T-cell (primary cell): ENCODE results near the gene CEP44. TPM values are rescaled to one million over a fixed set of nuclear protein-coding genes. Genes with fewer than 3 reads are reported as not detected.

Experiments used
- ATAC-seq, 4 experiments: fragments of 200-7000 bp in 3 of 4; fragments of 150-1000 bp in 1 of 4; cut with Tn5 transposase; replicated peaks in 1 of 4; 1 replicate in 3 of 4; 2 replicates in 1 of 4; pipeline ENCODE4 v1.10.0; 2021; ENCODE audit warnings: moderate library complexity in 3 of 4, mild to moderate bottlenecking in 2 of 4, moderate number of reproducible peaks in 1 of 4
- CTCF ChIA-PET, 2 donors: fragments of 300-600 bp; sonication (Branson Sonifier 250); formaldehyde crosslinking; loops; one replicate each; lab custom pipeline; 2022; ENCODE audit warnings: antibody characterized with exemption in 2 of 2; lab: Charles Lee
- POLR2A ChIA-PET, 2 donors: fragments of 300-600 bp; sonication (Branson Sonifier 250); formaldehyde crosslinking; loops; one replicate each; lab custom pipeline; 2022; ENCODE audit warnings: antibody characterized with exemption in 2 of 2; lab: Charles Lee
- DNase-seq, 35 experiments: peaks; one replicate each; pipeline versions ENCODE4 v3.0.0 to v3.0.0-alpha.2; 2013 to 2023
- H3K27ac ChIP-seq: one replicate; pipeline ENCODE4 v1.5.1; 2013; ENCODE audit warnings: low read length
- H3K27me3 ChIP-seq, 2 experiments: replicated peaks in 1 of 2; 1 replicate in 1 of 2; 2 replicates in 1 of 2; pipeline versions ENCODE4 v1.6.1 to v1.7.0; 2013; ENCODE audit warnings: low read length in 1 of 2, mixed read lengths in 1 of 2; ENCODE audit not compliant: control insufficient read depth in 2 of 2, insufficient read depth in 2 of 2; ENCODE audit errors: extremely low read depth in 1 of 2
- H3K36me3 ChIP-seq, 2 donors: 1 replicate in 1 of 2; 2 replicates in 1 of 2; pipeline versions ENCODE4 v1.6.1 to v1.7.0; 2013; ENCODE audit warnings: low read length in 1 of 2; ENCODE audit not compliant: control insufficient read depth in 2 of 2, insufficient read depth in 1 of 2; ENCODE audit errors: extremely low read depth in 1 of 2
- H3K4me1 ChIP-seq, 2 experiments: 1 replicate in 1 of 2; 2 replicates in 1 of 2; pipeline versions ENCODE4 v1.6.1 to v1.7.0; 2013; ENCODE audit warnings: low read length in 2 of 2, mixed read lengths in 1 of 2; ENCODE audit not compliant: insufficient read depth in 2 of 2, control insufficient read depth in 1 of 2; ENCODE audit errors: extremely low read depth in 1 of 2
- H3K4me3 ChIP-seq, 2 donors: 1 replicate in 1 of 2; 2 replicates in 1 of 2; pipeline versions ENCODE4 v1.5.1 to v1.7.0; 2013; ENCODE audit warnings: mild to moderate bottlenecking in 2 of 2, low read length in 1 of 2, moderate library complexity in 1 of 2; ENCODE audit not compliant: control insufficient read depth in 1 of 2; ENCODE audit errors: extremely low read depth in 1 of 2
- H3K9me3 ChIP-seq: 2 replicates; pipeline ENCODE4 v1.7.0; 2013
- H3K27ac Mint-ChIP-seq, 2 donors: one replicate each; pipeline ENCODE4 v1.8.0; 2020 to 2021; ENCODE audit warnings: mild to moderate bottlenecking in 2 of 2, mixed read lengths in 2 of 2
- H3K27me3 Mint-ChIP-seq, 2 donors: one replicate each; pipeline ENCODE4 v1.8.0; 2021 to 2022; ENCODE audit warnings: mixed read lengths in 2 of 2
- H3K36me3 Mint-ChIP-seq: one replicate; pipeline ENCODE4 v1.8.0; 2021; ENCODE audit warnings: mixed read lengths
- H3K4me1 Mint-ChIP-seq, 3 donors: one replicate each; pipeline ENCODE4 v1.8.0; 2020 to 2022; ENCODE audit warnings: mixed read lengths in 3 of 3, mild to moderate bottlenecking in 1 of 3
- H3K4me3 Mint-ChIP-seq, 3 donors: one replicate each; pipeline ENCODE4 v1.8.0; 2020 to 2022; ENCODE audit warnings: mild to moderate bottlenecking in 3 of 3, mixed read lengths in 3 of 3, moderate library complexity in 3 of 3
- H3K9me3 Mint-ChIP-seq, 3 donors: one replicate each; pipeline ENCODE4 v1.8.0; 2020 to 2022; ENCODE audit warnings: mixed read lengths in 3 of 3
- WGBS: methylation state at CpG from one replicate; pipeline ENCODE4 v1.1.5; 2013; ENCODE audit warnings: missing lambda C conversion rate; ENCODE audit not compliant: insufficient coverage; 5-methylcytosine and 5-hydroxymethylcytosine counted together
- total RNA-seq, 35 experiments: library from RNA in 6 of 35; stranded (reverse) in 6 of 35; fragments of 120-200 nt in 1 of 35; gene quantifications; one replicate each; pipeline versions ENCODE4 v1.2.1 to v1.2.4 and lab custom pipeline; 2013 to 2026

Gene CEP44
- total RNA-seq, 5 donors from 2014 or later (not counting 1 experiment from before 2014, with no cell fraction given) = 17.3 to 22.0 (median 18.8) TPM

GRCh38 chr4:174320494-174321199 is 36.9 kb downstream of the CEP44 start:
- peaks cover 0 to 8% of the 10 kb centered on the region in 2 donors for H3K36me3 ChIP-seq
- POLR2A ChIA-PET = no interaction called here
- no peaks in the 10 kb centered on the region for H3K4me1 Mint-ChIP-seq

DNA sequence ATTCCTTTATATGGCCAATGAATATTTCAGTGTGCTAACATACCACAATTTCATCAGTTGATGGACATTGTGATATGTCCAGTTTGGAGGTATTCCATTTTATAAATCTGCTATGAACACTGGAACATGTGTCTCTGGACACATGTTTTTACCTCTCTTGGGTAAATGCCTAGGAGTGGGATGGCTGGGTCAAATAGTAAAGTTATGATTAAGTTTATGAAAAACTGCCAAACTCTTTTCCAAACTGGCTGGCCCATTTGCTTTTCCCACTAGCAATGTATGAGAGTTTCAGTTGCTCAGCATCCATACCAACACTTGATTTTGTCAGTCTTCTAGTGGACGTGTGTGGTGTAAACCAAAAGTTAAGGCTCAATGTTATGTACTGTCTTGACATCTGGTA is 40.5 kb downstream of the CEP44 start:
- ChIA-PET CTCF (no interaction called here), POLR2A (no interaction called here)
- Histone ChIP-seq H3K4me3 (no peak overlapping the region), H3K36me3 (peaks cover 0 to 5% of the 10 kb centered on the region in 2 donors), H3K27me3 (no peaks in the 10 kb centered on the region), H3K27ac (no peak overlapping the region), H3K9me3 (no peaks in the 10 kb centered on the region), H3K4me1 (no peaks in the 10 kb centered on the region)
- no peaks in the 10 kb centered on the region for H3K9me3 Mint-ChIP-seq
- no CpG with 5 or more reads among the region's 1 CpG for WGBS
- H3K4me3 Mint-ChIP-seq = no peak overlapping the region
- H3K27me3 Mint-ChIP-seq = no peaks in the 10 kb centered on the region
- ATAC-seq (no peak), DNase-seq (no peak)
- no peaks in the 10 kb centered on the region for H3K4me1 Mint-ChIP-seq
- H3K36me3 Mint-ChIP-seq = no peaks in the 10 kb centered on the region
- H3K27ac Mint-ChIP-seq = no peak overlapping the region

More at GRCh38 chr4:174320494-174321199, 36.9 kb downstream of the CEP44 start:
- CTCF ChIA-PET = interaction anchor here (0.6 to 2.9 kb wide), 5 partner anchors 19 to 793 kb away, joined by 3 to 13 read pairs (median 4); no protein-coding TSS in a partner anchor
- WGBS = 75% methylated on average over 4 of the region's 5 CpGs
- H3K4me3 ChIP-seq = no peak overlapping the region
- H3K27me3 Mint-ChIP-seq = no peaks in the 10 kb centered on the region
- H3K4me1 ChIP-seq = no peaks in the 10 kb centered on the region
- ATAC-seq (no peak), DNase-seq (no peak)
- H3K36me3 Mint-ChIP-seq = peaks cover 7% of the 10 kb centered on the region
- no peak overlapping the region for H3K27ac ChIP-seq
- H3K9me3 ChIP-seq = no peaks in the 10 kb centered on the region
- no peaks in the 10 kb centered on the region for H3K27me3 ChIP-seq
- no peak overlapping the region for H3K4me3 Mint-ChIP-seq
- no peak overlapping the region for H3K27ac Mint-ChIP-seq
- no peaks in the 10 kb centered on the region for H3K9me3 Mint-ChIP-seq

DNA sequence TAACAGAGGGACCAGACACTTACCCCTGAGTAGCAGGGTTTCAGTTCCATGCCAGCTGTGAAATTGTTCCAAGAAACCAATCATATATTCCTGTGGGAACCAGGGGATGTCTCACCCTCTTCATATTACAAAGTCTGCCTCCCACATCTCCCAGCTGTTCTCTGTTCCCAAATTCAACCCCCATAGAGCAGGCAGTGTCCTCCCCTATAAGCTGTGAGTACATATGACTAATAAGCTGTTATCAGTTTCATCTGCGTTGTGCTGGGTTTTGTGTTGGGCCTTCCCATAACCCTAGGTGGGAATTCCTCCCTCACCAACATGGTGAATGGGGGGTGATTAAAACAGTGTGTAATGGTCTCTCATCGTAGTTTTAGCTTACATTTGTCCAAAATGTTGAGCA is 41.0 kb downstream of the CEP44 start:
- H3K27ac Mint-ChIP-seq = no peak overlapping the region

GRCh38 chr4:174332741-174333493 is 49.2 kb downstream of the CEP44 start:
- no CpG with 5 or more reads among the region's 4 CpGs for WGBS
- Mint-ChIP-seq H3K27ac (no peak overlapping the region), H3K36me3 (peaks cover 3% of the 10 kb centered on the region), H3K4me3 (no peak overlapping the region), H3K9me3 (no peaks in the 10 kb centered on the region), H3K4me1 (no peaks in the 10 kb centered on the region), H3K27me3 (no peaks in the 10 kb centered on the region)
- POLR2A ChIA-PET = no interaction called here
- Histone ChIP-seq H3K9me3 (no peaks in the 10 kb centered on the region), H3K36me3 (no peaks in the 10 kb centered on the region), H3K27ac (no peak overlapping the region), H3K27me3 (no peaks in the 10 kb centered on the region), H3K4me3 (no peak overlapping the region), H3K4me1 (no peaks in the 10 kb centered on the region)
- DNase-seq (no peak), ATAC-seq (no peak)
- CTCF ChIA-PET = no interaction called here

More for the DNA sequence above, 41.0 kb downstream of the CEP44 start:
- no peak overlapping the region for H3K4me3 Mint-ChIP-seq
- no peaks in the 10 kb centered on the region for H3K4me1 Mint-ChIP-seq
- ChIA-PET POLR2A (no interaction called here), CTCF (interaction anchor here (0.6 kb wide), 2 partner anchors 352 to 1653 kb away, joined by 3 to 4 read pairs; no protein-coding TSS in a partner anchor)
- no peaks in the 10 kb centered on the region for H3K9me3 Mint-ChIP-seq
- H3K36me3 Mint-ChIP-seq = no peaks in the 10 kb centered on the region
- H3K27ac ChIP-seq = no peak overlapping the region
- no peak overlapping the region for H3K4me3 ChIP-seq
- H3K9me3 ChIP-seq = no peaks in the 10 kb centered on the region
- DNase-seq (no peak), ATAC-seq (no peak)
- no peaks in the 10 kb centered on the region for H3K27me3 ChIP-seq
- H3K4me1 ChIP-seq = no peaks in the 10 kb centered on the region
- peaks cover 0 to 5% of the 10 kb centered on the region in 2 donors for H3K36me3 ChIP-seq
- no CpG with 5 or more reads among the region's 2 CpGs for WGBS
- H3K27me3 Mint-ChIP-seq = no peaks in the 10 kb centered on the region

DNA sequence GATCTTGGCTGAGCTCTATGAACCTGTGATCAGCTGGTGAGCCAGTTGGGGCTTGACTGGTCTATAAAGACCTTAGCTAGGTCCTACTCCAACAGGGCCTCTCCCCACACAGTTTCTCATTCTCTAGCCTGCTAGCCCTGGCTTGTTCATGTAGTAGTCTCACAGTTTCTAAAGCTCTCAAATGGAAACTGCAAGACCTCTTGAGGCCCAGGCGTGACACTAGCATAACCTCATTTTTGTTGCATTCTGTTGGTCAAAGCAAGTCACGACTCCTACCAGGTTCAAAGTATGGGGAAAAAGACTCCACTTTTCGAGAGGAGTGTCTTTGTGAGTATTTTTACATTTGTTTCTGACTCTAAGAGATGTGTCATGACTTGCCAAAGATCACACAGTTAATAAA is 50.9 kb downstream of the CEP44 start:
- Mint-ChIP-seq H3K27me3 (no peaks in the 10 kb centered on the region), H3K27ac (no peak overlapping the region), H3K9me3 (no peaks in the 10 kb centered on the region), H3K4me1 (no peaks in the 10 kb centered on the region), H3K4me3 (no peak overlapping the region), H3K36me3 (peaks cover 3% of the 10 kb centered on the region)
- no peaks in the 10 kb centered on the region for H3K27me3 ChIP-seq
- ATAC-seq (no peak), DNase-seq (no peak)
- 95% methylated on average over 2 of the region's 3 CpGs for WGBS
- H3K9me3 ChIP-seq = no peaks in the 10 kb centered on the region
- H3K36me3 ChIP-seq = no peaks in the 10 kb centered on the region
- ChIA-PET CTCF (no interaction called here), POLR2A (no interaction called here)
- no peak overlapping the region for H3K27ac ChIP-seq
- no peaks in the 10 kb centered on the region for H3K4me1 ChIP-seq
- no peak overlapping the region for H3K4me3 ChIP-seq

GRCh38 chr4:174340714-174341113 is 57.0 kb downstream of the CEP44 start:
- Histone ChIP-seq H3K36me3 (no peaks in the 10 kb centered on the region), H3K4me1 (no peaks in the 10 kb centered on the region), H3K27ac (no peak overlapping the region), H3K27me3 (peaks cover 0 to 3% of the 10 kb centered on the region in 2 experiments), H3K4me3 (no peak overlapping the region), H3K9me3 (no peaks in the 10 kb centered on the region)
- ATAC-seq (no peak), DNase-seq (no peak)
- Mint-ChIP-seq H3K4me1 (no peaks in the 10 kb centered on the region), H3K27ac (no peak overlapping the region), H3K36me3 (peaks cover under 1% of the 10 kb centered on the region), H3K4me3 (no peak overlapping the region), H3K27me3 (peaks cover 6 to 18% of the 10 kb centered on the region in 2 donors), H3K9me3 (peaks cover 0 to 4% (median 0%) of the 10 kb centered on the region in 3 donors)
- CTCF ChIA-PET = no interaction called here
- WGBS = no CpG with 5 or more reads among the region's 2 CpGs
- POLR2A ChIA-PET = interaction anchor here in 1 of 2 donors (0.5 kb wide), 1 partner anchor 1049 kb away, joined by 6 read pairs; no protein-coding TSS in a partner anchor
